Measurements from ENCODE around the gene ARID5B.

ARID5B gene

GRCh38 chr10:61998937-61999336, 97.4 kb downstream of the ARID5B start:
- TF ChIP-seq CTCF (IDR thresholded peaks at IDR 0.05; ENCODE audit: low read depth, low read length, missing control alignments): no peak
- DNase-seq (ENCODE audit: low read depth): no peak
- in situ Hi-C loops (cut with HindIII; ENCODE audit: low sequenced_read_pairs): no loop called here
- no peak overlapping the region for H3K4me3 ChIP-seq (ENCODE audit: low read depth, low read length)

- no peak overlapping the region for H3K4me3 ChIP-seq (ENCODE audit: low read depth, low read length)
- no peak for DNase-seq (ENCODE audit: low read depth)
- in situ Hi-C loops (cut with HindIII; ENCODE audit: low sequenced_read_pairs): no loop called here
- TF ChIP-seq CTCF (IDR thresholded peaks at IDR 0.05; ENCODE audit: low read depth, low read length, missing control alignments): no peak
These were observed 98.6 kb downstream of the ARID5B start for GRCh38 chr10:62000037-62000603.

- no peak overlapping the region for H3K4me3 ChIP-seq (ENCODE audit: low read depth, low read length)
- DNase-seq (ENCODE audit: low read depth): no peak
- in situ Hi-C loops (cut with HindIII; ENCODE audit: low sequenced_read_pairs): no loop called here
- TF ChIP-seq CTCF (IDR thresholded peaks at IDR 0.05; ENCODE audit: low read depth, low read length, missing control alignments): no peak
These were observed 99.2 kb downstream of the ARID5B start for GRCh38 chr10:62000726-62001125.

GRCh38 chr10:62001898-62002297, 100.4 kb downstream of the ARID5B start:
- TF ChIP-seq CTCF (IDR thresholded peaks at IDR 0.05; ENCODE audit: low read depth, low read length, missing control alignments): no peak
- in situ Hi-C loops (cut with HindIII; ENCODE audit: low sequenced_read_pairs): no loop called here
- H3K4me3 ChIP-seq (ENCODE audit: low read depth, low read length): no peak overlapping the region
- DNase-seq (ENCODE audit: low read depth): no peak

GRCh38 chr10:62002753-62003152, 101.3 kb downstream of the ARID5B start:
- in situ Hi-C loops (cut with HindIII; ENCODE audit: low sequenced_read_pairs): no loop called here
- DNase-seq (ENCODE audit: low read depth): no peak
- TF ChIP-seq CTCF (IDR thresholded peaks at IDR 0.05; ENCODE audit: low read depth, low read length, missing control alignments): no peak
- H3K4me3 ChIP-seq (ENCODE audit: low read depth, low read length): no peak overlapping the region

GRCh38 chr10:62004042-62004441, 102.5 kb downstream of the ARID5B start:
- DNase-seq (ENCODE audit: low read depth): no peak
- in situ Hi-C loops (cut with HindIII; ENCODE audit: low sequenced_read_pairs): no loop called here
- no peak for TF ChIP-seq CTCF (IDR thresholded peaks at IDR 0.05; ENCODE audit: low read depth, low read length, missing control alignments)
- no peak overlapping the region for H3K4me3 ChIP-seq (ENCODE audit: low read depth, low read length)

Data from astrocyte of the cerebellum (primary cell).